ENCODE data around the gene EGLN3.
"Not testable (repeated sequence)": the region's sequence is repeated elsewhere in the genome, so short reads cannot be mapped to it uniquely, and the experiment has no call there.

EGLN3 gene

DNA sequence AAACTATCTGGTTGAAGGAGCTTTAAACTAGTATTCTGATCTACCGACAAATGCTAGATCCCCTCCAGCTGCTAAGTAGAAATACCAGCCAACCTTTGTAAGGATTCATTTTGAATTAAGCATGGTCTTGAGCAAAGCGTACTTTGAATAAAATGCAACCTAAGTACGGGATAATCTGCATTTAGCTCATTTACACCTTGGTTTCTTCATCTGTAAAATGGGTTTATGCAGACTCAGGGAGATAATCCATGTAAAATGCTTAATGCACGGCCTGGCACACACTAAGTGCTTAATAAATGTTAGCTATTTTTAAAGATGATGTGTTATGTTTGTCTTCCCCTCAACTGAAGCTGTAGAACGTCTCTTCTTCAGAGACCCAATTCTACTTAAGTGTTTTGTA, 15.9 kb downstream of the EGLN3 start:
- DNase-seq (ENCODE audit: low read depth): no peak

DNA sequence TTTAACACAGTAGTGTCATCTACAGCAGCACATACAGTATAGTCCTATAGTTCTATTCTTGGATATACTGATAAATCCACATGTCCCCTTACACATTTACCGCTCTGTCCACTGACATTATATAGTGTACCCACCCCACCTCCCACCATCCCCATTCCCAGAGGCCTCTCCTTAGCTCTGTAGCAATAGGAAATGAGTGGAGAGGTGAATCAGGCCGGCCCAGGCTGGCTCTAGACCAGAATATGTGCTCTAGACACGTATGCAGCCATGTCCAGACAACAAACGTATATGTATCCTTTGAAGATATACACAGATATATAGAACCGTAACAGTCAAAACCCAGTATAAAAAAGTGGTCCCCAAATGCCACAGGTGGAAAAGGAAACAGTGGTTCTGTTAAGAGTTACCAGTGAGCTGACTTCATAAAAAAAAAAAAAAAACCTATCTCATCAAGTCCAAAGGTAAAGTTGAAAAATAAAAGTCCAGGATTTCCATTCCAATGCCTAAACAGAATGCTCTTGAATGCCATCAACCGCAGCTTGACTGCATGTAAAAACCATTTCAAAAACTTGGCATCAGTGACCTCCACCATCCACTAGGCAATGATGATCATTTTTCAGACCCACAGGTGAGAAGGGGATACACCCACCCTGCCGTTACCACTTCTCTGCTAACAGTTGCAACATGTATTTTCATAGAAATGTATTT, 16.7 kb downstream of the EGLN3 start:
- no peak for DNase-seq (ENCODE audit: low read depth)

DNA sequence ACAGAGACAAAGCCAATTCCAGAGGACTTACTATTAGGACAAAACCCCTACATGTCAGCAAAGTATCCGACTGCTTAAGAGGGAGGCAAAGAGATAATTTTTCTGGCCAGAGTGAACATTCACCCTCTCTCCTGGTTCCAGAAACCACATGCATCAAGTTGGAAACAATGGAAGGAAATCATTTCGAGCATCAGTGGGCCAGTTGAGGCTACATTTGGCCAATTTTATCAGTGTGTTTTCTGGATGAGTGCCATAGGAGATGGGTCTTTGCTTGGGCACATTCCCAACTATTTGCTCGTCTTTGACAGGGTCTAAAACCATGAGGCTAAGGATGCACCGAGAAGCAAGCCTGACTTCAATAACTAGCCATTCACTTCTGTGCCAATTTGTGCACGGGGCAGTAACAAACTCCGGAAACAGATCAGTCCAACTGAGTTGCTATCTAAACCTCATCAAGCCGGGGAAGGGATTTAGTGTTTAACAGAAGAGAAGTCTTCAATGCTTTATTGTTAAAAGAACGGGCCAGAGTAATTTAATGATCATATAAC, 17.4 kb downstream of the EGLN3 start:
- no peak for DNase-seq (ENCODE audit: low read depth)

DNA sequence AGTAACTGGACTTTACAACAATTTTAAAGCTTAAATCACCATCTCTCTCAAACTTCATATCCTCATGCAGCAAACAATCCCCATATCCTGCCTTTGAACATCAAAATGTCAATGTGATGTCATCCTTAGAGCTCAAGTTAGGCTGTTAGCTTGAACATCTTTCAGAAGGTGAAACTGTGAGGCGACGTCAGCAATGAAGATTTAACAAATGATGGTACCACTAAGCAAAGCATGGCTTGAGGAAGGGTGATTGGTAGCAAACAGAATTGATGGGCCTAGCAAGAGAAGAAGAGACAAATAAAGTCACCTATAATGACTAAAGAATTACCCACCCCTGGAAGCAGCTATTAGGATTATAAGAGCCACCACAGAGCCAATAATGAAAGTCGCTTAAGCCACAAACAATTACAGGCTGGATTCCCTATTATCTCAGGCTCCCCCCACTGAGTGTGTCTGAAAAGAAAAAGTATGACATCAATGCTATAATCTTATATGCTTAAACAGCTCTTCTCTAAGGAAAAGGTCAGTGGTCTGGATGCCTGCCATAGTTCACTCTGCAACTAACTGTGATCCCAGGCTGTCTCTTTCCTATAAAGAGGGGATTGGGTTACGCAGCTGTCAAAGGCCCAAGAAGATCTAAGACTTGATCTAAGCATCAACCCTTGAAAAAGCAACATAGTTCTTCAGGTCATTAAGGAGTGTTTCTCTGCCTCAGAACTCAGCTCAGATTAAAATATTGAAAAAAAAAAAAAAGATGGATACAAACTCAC, 18.1 kb downstream of the EGLN3 start:
- DNase-seq (ENCODE audit: low read depth): no peak

DNA sequence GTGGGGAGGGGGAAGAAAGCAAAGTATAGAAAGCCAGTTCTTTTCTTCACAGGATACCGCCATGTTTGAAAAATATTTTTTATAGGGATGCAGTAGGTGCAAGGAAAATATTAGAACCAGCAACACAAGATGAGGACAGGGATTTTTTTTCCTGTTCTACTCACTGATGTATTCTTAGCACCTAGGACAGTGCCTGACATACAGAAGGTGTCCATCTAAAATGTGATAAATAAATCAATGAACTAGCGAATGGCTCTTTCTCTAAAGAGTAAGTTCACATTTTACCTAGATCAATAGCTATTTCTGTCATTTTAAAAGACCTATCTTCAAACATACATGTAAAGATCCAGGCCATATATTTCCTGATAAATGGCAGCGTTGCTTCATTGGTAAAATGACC, 18.8 kb downstream of the EGLN3 start:
- DNase-seq (ENCODE audit: low read depth): no peak

DNA sequence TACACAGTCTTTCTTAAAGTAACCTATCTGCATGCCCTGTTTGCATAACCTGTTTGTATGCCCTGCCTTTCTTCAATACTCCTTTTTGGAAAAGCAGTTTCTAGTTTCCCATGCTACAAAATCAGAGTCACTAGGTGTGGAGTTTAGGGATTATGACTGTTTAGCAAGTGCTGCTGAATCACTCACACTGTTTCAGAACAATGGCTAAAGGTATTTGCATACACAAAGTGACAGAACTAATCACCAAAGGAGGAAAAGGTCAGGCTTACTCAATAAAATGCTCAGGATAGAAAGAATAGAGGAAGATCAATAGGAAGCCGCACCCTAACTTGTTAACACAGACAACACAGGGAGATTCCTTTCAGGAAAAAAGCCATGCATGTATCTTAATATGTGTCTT, 19.4 kb downstream of the EGLN3 start:
- DNase-seq (ENCODE audit: low read depth): no peak

DNA sequence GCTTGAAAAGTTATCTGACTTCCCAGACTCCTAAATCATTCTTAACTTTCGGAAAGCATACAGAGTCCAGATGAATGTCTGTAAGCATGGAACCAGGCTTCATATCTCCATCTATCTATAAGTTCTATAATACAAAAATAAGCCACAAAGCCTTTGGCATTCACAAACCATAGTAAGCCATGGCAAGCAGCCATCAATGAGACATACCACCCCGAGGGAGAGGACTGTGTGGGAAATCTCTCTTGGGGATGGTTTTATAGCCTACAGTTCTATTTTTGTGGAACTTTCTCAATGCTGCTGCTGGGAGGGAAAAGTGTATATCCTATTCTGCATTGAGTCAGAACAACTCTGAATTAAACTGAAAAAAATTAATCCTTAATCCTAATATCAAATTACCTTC, 20.4 kb downstream of the EGLN3 start:
- DNase-seq (ENCODE audit: low read depth): no peak

DNA sequence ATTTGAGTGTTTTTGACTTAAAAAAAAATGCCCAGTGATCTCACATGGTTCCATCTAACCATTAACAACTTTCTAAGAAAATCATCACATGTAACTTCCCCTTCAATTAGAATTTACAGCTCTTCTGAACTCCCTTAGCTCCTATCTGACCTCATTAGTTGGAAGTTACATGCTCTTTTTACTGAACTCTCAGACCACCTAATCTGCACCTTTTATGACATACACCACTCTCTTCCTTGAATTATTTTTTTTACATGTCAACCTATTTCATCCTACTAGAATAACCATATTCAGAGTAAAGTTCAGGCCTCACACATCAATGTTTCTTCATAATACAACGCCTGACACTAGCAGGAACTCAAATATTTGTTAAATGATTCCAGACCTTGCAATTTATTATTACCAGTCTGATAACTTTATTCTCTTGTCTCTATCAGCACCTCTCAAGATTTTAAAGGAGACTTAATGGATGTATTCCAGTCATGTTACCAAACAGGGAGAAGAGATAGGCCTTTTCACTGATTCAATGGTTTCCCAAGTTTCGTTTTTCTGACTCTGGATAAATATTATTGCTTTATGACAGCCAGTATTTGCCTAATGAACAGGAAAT, 21.0 kb downstream of the EGLN3 start:
- DNase-seq (ENCODE audit: low read depth): no peak

DNA sequence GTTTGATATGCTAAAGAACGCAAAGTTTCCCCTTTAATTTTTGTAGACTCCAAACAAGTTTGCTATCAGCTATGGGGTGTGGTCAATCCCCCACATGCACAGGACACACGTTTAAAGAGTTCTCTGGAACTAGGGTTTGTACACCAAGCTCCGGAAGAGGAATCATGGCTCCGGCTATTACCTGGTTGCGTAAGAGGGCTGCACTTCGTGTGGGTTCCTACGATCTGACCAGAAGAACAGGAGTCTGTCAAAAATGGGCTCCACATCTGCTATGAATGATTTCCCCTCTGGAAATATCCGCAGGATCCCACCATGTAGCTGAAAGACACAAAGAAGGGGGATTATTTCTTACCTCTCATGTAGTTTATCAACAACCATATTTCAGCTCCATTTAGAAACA, 22.0 kb downstream of the EGLN3 start:
- no peak for DNase-seq (ENCODE audit: low read depth)

DNA sequence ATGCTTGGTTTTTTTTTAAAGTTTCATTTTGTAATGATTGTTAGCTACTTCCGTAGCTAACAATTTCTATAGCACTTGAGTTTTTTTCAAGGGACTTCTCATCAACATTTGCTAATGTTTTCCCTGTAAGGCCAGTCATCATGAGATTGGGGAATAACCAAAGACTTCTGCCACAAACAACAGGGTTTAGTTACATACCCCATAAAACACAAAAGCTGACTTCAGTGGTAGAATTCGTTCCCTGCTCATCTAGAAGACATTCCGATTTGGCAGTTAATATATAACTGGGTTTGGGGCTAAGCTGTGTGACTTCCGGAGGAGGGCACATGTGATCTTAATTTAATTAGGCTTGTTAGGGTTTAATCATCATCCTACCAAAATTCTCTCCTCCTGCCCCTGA, 22.9 kb downstream of the EGLN3 start:
- DNase-seq (ENCODE audit: low read depth): no peak

DNA sequence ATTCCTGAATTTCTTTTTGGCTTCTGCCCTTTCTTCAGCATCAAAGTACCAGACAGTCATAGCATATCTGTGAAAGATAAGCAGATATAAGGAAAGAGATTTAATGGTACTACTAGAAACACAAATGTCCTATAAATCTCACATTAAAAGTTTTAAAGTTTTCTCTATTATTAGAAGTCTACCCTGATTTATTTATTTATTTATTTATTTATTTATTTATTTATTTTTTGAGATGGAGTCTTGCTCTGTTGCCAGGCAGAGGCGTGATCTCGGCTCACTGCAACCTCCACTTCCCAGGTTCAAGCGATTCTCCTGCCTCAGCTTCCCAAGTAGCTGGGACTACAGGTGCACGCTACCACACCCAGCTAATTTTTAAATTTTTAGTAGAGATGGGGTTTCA, 23.9 kb downstream of the EGLN3 start:
- DNase-seq (ENCODE audit: low read depth): not testable (repeated sequence)

DNA sequence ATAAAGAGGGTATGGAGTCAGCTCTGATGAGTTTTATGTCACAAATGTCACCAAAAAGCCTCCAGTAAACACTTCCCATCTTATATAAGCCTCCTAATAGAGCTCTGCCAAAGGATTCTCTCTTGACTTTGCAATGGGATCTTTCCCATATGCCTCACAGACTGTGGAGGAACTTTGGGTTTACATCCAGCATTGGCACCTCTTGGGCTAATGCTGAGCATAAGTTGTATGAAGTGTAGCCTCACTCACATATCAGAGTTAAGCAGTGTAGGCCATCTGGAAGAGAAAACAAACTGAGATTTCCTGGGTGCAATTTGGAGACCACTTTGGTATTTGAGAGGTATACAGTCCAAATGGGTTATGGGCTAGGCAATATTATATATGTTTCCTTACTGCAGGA, 24.9 kb downstream of the EGLN3 start:
- DNase-seq (ENCODE audit: low read depth): no peak

DNA sequence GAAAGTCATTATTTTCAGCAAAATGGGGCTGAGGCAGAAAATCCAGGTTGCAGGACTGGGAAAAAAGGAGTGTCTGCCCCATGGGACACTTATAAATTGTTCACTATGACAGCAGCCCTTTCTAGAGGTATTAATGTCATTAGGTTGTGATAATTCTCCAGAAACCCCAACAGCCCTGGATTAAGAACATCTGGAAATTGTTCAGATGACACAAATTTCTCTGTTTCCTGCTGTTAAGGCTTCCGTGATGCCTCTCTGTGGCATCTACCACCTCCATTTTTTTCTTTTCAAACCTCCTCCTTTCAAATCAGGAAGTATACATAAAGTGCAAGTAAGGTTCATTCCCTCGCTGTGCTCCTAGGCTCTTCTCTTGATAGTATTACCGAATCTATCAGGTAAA, 25.6 kb downstream of the EGLN3 start:
- no peak for DNase-seq (ENCODE audit: low read depth)

DNA sequence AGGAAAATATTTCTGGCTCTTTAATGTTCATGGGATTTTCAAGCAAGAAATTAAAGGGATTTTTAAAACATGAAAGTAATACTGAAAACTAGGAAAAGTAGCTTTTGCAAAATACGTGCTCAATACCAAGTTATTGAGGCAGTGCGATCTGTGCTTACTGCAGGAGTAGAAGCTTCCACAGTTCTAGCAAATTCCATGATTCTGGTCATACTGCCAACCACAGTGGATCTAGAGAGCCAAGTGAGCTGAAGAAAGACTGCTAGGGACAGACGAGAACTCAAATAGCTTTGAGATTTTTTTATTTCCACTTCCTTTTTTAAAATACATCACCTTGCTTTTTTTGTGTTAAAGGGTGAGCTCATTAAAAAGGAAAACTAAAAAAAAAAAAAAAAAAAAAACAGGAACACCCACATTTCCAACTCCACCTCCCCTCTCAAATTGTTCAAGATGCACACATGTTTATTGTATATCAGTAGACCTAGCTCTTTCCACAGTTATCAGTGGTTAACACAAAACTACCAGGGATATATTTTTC, 26.2 kb downstream of the EGLN3 start:
- no peak for DNase-seq (ENCODE audit: low read depth)

DNA sequence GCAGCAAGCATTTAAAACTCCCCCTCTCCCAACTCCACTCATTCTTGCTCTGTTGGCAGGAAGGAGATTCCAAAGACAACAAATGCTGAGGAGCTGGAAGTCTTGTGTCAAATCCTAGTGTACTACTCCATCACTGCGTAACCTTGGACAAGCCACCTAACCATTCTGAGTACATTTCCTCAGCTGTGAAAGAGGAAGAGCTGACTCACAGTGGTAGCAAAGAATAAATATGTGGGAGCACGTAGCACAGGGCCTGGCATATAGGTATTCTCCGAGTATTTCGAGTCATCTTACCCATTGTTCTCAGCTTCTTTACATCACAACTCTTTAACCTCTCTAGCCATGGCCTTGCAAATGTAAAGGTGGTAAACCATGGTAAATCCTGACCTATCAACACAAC, 28.7 kb downstream of the EGLN3 start:
- no peak for DNase-seq (ENCODE audit: low read depth)

DNA sequence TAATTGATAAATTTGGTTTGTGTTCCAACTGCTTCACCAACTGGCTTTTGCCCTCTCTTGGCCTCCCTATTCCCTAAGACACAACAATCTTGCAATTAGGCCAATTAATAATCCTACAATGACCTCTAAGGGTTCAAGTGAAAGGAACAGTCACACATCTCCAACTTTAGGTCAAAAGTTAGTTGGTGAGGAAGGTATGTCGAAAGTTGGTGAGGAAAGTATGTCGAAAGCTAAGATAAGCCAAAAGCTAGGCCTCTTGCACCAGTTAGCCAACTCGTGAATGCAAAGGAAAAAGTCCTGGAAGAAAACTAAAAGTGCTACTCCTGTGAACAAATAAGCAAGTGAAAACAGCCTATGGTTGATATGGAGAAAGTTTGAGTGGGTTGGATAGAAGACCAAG, 32.6 kb downstream of the EGLN3 start:
- DNase-seq (ENCODE audit: low read depth): no peak

DNA sequence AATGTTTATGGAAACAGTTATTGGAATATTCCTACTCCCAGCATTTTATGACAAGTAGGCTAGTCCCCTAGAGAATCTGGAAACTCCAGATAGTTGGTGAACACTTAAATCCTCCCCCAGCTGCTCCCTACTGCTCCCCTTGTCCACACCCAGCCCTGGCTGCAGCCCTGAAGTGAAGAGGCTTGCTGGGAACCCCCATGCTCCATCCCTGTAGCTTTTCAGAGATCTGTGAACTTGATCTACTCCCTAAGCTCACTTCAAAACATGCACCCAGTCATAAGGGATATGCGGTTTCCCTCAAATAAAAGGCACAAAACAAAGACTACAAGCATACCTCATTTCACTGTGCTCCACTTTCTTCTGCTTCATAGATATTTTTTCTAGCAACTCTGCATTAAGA, 33.2 kb downstream of the EGLN3 start:
- no peak for DNase-seq (ENCODE audit: low read depth)

DNA sequence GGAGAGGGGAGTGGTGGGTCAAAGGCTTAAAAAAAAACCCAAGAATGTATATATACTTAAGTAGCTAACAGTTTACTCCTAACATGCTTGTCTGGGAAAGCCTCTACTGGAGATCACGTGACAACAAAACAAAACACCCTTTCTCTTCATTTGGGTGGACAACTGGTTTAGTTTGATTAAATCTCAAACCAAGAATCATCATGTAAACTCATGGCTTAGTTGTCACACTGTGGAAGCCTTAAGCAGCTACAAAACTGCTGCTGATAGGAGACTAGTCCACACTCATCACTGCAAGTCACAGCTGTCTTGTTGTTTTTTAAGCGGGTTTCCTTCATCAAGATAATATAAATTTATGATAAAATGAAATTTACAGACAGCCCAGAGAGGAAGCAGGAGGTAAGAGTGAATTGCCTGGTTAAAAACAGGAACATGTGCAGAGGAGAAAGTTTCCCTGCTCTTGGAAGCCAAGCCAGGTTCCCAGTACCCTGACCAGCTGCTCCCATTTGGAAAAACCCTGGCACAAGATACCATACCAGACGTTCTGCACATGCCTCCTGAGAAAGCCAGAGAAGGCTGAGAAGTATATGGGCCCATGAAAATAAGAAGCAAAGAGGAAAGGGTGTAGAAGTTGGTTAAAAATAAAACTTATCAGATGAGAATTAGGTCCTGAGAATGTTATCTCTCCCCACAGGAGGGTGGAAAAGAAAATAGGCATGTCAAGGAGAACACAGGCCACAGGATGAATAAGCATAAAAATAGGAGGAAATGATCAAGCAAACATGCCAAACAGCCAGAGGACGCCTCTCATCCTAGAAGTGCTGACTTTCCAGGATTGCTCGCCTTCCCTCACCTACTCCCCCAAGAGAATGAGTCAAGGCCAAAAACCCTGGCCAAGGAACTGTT, 34.0 kb downstream of the EGLN3 start:
- DNase-seq (ENCODE audit: low read depth): no peak

DNA sequence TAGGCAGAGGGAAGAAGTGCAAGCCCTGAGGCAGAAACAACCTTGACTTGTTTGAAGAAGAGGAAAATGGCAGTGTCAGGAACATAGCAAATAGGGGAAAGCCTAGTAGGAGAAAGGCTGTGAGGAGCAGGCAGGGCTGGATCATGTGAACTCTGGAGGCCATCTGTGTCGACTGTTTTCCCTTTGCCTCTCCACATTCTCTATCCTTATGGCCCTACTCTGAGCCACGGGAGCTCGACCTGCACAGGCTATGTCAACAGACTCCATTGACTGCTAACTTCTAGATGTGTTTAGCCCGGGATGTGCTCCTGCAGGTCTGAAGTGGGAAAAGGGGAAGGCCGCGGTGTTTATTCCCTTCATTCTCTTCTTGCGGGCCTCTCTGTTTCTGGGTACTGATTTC, 35.2 kb downstream of the EGLN3 start:
- DNase-seq (ENCODE audit: low read depth): no peak

DNA sequence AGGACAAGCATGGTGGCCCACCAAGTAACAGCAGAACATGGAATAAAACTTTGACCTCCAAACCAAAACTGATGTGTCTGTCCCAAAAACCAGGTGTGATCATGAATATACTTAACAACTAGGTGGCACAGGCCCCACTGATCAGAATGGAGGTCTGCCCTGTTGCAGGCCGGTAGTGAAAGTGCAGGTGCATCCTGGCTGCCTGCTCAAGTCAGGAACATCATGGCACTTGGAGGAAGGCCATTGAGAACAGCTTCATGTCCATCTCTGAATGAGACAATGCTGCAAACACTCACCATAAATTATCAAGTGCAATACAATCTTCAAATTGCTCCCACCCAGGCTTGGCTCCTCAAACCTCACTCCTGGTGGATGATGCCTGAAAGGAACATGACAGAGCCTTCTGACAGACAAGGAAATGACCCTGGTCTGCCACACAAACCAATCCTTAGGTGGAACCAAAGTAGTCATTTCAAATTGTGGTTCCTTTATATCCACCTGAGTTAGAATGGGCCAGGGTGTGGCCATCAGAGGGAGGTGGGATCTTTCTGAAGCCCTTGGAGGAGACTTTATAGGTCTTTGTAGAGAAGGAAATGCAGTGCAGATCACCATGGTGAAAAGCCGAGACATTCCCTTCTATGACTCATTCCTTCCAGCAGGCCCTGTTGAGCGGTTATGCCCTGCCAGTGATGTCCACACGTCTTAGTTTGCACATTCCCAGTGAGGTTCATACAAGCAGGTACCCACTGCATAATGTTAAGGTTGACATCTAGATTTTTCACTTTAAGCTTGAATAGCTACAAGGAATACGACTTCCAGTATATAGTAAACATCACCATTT, 36.0 kb downstream of the EGLN3 start:
- DNase-seq (ENCODE audit: low read depth): peak; percentile 41

DNA sequence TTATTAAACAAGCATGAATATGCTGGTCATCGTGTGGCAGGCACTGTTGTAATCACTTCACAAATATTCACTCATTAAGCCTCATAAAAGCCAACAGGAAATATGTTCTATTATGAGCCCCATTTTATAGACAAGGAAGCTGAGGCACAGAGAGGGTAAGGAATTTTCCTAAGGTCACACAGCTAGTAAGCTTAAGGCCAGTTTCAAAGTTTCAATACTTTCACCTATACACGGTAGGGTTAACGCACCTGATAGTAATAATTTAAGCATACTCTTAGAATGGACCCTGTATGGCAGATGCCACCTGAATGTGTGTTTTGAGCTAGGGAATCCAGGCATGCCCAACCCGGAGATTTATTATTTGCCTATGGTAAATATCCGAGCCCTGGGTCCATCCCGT, 39.8 kb downstream of the EGLN3 start:
- DNase-seq (ENCODE audit: low read depth): no peak
